ENCODE results near the gene SOX1. TPM values are rescaled to one million over a fixed set of nuclear protein-coding genes. Genes with fewer than 3 reads are reported as not detected.

SOX1 gene
- total RNA-seq, 1 donor = not detected

DNA sequence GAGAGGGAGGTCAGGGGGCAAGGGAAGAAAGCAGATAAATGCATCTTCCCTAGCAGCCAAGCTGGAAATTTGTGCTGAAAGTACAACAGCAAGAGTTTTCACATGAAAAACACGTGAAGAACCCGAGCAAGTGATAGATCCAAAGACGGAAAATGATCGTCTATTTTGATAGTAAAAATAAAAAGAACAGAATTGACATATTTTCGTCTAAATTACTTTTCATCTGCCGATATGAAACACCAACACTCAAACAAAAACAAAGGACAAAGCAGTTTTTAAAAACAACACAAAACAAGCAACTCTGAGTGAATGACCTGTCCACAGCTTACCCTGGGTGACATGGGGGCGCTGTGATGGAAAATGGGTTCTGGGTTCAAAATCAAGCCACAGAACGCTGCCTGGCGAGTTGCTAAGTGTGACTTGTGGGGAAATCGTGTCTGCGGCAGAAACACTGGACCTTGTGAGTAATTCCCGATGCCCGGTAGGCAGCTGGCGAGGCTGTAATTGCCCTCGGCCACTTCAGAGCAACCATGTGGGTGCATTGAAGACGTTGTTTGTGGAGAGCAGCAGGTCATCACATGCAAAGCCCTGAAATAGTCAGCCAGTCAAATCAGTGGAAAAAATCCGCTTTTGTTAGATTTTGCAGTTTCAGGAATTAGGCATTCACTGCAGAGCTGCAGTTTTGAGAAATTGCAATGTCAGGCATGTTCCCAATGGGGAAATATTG lies 7.4 kb downstream of the SOX1 start:
- H3K27me3 ChIP-seq (ENCODE audit: insufficient read depth, low read length) = peaks cover 82% of the 10 kb centered on the region
- no peaks in the 10 kb centered on the region for H3K9me3 ChIP-seq (ENCODE audit: low read depth, low read length)
- H3K4me3 ChIP-seq (ENCODE audit: low read length) = no peak overlapping the region
- H3K4me1 ChIP-seq (ENCODE audit: insufficient read depth, low read length) = no peaks in the 10 kb centered on the region

DNA sequence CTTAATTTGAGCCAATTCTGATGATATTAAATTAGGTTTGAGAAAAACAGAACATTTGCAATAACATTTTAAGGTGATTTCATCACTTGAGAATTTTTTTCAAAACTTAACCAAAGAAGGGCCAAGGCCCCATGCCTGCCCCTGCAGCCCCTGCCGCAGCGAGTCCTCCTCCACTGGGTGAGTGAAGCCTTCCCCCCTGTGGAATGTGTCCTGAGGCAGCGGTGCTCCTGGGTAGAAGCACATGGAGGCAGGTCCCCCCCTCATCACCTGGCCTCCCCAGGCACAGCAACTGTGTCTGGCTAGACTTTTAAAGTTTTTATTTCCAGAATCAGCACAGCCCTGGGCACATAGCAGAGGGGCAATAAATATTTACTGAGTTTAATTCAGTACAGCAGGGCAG lies 10.8 kb downstream of the SOX1 start:
- no peaks in the 10 kb centered on the region for H3K9me3 ChIP-seq (ENCODE audit: low read depth, low read length)
- H3K4me1 ChIP-seq (ENCODE audit: insufficient read depth, low read length) = no peaks in the 10 kb centered on the region
- H3K4me3 ChIP-seq (ENCODE audit: low read length) = no peak overlapping the region
- peaks cover 61% of the 10 kb centered on the region for H3K27me3 ChIP-seq (ENCODE audit: insufficient read depth, low read length)

DNA sequence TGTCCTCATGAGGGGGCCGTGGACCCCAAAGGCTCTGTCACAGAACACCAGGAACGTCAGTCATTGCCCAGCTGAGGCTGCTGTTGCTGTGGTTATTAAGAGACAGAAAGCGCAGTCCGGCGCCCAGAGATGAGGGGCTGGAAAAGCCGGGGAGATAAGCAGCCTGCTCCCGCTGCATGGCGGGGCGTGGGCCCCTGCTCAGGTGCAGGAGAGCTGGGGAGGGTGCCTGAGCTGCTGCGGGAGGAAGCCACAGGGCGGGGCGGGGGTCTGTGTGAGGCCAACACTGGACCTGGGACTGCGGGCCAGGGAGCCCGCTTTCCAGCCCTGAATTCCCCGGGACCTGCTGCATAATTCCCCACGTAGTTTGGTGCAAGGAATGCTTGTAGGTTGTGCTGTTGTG lies 11.3 kb downstream of the SOX1 start:
- Histone ChIP-seq H3K27me3 (ENCODE audit: insufficient read depth, low read length) (peaks cover 61% of the 10 kb centered on the region), H3K4me3 (ENCODE audit: low read length) (no peak overlapping the region), H3K4me1 (ENCODE audit: insufficient read depth, low read length) (no peaks in the 10 kb centered on the region), H3K9me3 (ENCODE audit: low read depth, low read length) (no peaks in the 10 kb centered on the region)

DNA sequence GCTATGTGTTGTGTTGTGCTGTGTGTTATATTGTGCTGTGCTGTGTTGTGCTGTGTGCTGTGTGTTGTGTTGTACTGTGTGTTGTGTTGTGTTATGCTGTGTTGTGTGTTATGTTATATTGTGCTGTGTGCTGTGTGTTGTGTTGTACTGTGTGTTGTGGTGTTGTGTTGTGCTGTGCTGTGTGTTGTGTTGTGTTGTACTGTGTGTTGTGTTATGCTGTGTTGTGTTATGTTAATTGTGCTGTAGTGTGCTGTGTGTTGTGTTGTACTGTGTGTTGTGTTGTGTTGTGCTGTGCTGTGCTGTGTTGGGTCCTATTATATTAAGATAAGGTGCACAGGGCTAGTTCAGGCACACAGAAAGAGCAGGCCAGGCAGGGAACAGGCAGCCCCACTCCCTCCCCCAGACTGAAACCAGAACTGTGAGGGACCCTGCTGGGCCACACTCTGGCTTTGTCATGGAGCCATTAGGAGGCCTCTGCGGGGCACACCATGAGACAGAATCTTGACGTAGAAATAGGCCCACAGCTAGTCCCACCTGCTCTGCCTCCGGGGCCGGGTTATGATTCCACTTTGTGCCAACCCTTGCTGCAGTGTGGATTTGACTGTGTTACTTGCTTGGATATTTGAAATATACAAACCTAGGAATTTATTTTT lies 12.1 kb downstream of the SOX1 start:
- no peaks in the 10 kb centered on the region for H3K4me1 ChIP-seq (ENCODE audit: insufficient read depth, low read length)
- no peak overlapping the region for H3K4me3 ChIP-seq (ENCODE audit: low read length)
- peaks cover 55% of the 10 kb centered on the region for H3K27me3 ChIP-seq (ENCODE audit: insufficient read depth, low read length)
- H3K9me3 ChIP-seq (ENCODE audit: low read depth, low read length) = no peaks in the 10 kb centered on the region

DNA sequence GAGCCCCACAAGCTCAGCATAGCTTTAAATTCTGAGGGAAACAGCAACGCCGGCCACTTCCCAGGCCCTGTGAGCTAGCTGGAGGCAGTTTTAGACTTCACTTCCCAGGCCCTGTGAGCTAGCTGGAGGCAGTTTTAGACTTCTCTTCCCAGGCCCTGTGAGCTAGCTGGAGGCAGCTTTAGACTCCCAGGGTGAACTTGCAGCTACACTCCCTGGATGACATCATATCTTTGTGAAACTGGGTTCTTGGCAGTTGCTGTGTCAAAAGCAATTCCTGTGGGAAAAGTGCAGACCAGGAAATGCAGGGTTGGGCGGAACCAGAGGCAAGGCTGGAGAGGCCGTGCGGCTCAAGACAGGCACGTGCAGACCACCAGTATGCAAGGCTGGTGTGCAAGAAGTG lies 12.7 kb downstream of the SOX1 start:
- Histone ChIP-seq H3K9me3 (ENCODE audit: low read depth, low read length) (no peaks in the 10 kb centered on the region), H3K27me3 (ENCODE audit: insufficient read depth, low read length) (peaks cover 48% of the 10 kb centered on the region), H3K4me3 (ENCODE audit: low read length) (no peak overlapping the region), H3K4me1 (ENCODE audit: insufficient read depth, low read length) (no peaks in the 10 kb centered on the region)

DNA sequence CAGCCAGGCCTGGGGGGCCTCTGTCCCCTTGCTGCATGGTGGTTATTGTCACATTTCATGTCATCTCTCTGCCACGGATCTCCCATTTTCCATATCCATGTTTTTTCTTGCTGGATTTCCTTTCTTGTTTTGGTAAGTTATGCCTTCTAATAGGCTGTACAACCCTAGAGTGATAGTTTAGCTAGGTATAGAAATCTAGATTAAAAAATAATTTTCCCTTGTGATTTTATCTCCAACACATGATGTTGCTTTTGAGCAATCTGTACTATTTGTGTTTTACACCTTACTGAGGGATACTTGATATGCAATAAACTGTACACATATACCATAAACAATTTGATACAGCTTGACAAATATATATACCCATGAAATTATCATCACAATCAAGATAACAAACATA lies 17.0 kb downstream of the SOX1 start:
- H3K4me3 ChIP-seq (ENCODE audit: low read length) = no peak overlapping the region
- H3K4me1 ChIP-seq (ENCODE audit: insufficient read depth, low read length) = no peaks in the 10 kb centered on the region
- no peaks in the 10 kb centered on the region for H3K9me3 ChIP-seq (ENCODE audit: low read depth, low read length)
- peaks cover 9% of the 10 kb centered on the region for H3K27me3 ChIP-seq (ENCODE audit: insufficient read depth, low read length)

DNA sequence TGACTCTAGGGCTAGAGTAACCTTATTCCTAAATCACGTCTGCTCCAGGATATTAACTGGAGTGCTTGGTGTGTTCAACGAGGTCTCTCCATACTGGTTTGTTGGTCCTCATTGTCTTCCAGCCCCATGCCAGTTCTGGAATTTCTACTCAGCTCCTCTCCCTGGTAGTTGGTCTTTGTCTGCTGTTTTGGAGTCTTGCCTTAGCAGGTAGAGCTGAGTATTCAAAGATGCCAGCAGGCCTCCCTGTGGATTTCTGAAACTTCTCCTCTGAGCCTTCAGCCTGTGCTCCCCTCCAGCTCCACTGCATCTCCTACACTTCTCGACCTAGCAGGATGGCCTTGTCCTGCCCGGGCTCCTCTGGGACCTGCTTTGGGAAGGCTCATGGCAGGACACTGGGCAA lies 25.5 kb downstream of the SOX1 start:
- Histone ChIP-seq H3K4me3 (ENCODE audit: low read length) (no peak overlapping the region), H3K27me3 (ENCODE audit: insufficient read depth, low read length) (no peaks in the 10 kb centered on the region), H3K9me3 (ENCODE audit: low read depth, low read length) (no peaks in the 10 kb centered on the region), H3K4me1 (ENCODE audit: insufficient read depth, low read length) (no peaks in the 10 kb centered on the region)

DNA sequence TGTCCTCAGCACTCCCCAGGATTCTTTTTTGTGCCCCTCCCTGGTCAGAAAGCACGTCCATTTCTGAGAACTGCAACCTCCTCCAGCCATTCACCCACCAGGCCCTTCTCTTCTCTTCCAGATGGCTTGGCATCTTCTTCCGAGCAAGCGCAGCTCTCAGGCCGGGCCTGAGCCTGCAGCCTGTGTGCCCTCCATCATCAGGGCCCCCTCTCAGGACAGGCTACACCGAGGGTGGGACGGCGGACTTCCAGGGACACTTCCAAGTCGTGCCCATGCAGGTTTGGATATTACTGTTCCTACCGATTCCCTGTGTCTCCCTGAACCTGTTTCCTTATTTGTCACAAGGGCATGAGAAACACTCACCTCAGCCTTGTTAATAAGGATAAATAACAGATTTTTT lies 28.4 kb downstream of the SOX1 start:
- H3K4me1 ChIP-seq (ENCODE audit: insufficient read depth, low read length) = no peaks in the 10 kb centered on the region

DNA sequence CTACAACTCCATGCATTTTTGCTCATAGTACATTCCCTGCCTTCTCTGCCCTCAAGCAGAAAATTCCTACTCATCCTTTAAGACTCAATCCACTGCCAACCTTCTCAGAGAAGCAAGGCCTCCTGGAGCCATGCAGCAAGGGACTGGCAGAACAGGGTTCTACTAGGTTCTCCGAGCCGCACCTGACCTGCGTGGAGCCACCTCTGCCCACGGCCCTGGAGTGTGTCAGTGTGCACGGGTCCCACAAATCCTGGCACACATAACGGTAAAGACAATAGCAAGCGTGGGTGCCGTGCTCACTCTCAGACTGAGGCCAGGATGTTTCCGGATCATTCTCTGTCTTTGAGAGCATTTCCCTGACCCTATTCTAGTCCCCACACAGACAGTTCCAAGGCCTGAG lies 30.0 kb downstream of the SOX1 start:
- no peak overlapping the region for H3K4me3 ChIP-seq (ENCODE audit: low read length)

More for the DNA sequence above, 28.4 kb downstream of the SOX1 start:
- no peaks in the 10 kb centered on the region for H3K9me3 ChIP-seq (ENCODE audit: low read depth, low read length)
- no peak overlapping the region for H3K4me3 ChIP-seq (ENCODE audit: low read length)
- H3K27me3 ChIP-seq (ENCODE audit: insufficient read depth, low read length) = peaks cover 4% of the 10 kb centered on the region

DNA sequence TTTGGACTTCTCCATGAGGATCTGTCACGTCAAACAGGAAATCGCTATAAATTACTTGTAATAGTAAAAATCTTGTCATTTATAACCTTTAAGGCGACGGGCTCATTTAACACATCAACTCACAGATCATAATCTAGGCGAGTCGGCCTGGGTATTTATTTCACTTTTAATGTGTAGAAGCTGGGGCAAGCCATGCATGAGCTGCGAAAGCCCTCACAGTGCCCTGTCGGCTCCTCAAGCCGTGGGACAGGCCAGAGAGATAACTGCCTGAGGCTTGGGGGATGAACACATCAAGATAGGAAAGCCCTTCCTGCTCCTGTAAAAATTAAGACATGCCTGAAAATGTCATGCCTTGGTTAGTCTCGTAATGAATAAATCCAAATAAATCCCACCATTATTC lies 30.8 kb downstream of the SOX1 start:
- H3K4me3 ChIP-seq (ENCODE audit: low read length) = no peak overlapping the region
- peaks cover 17% of the 10 kb centered on the region for H3K27me3 ChIP-seq (ENCODE audit: insufficient read depth, low read length)
- H3K4me1 ChIP-seq (ENCODE audit: insufficient read depth, low read length) = no peaks in the 10 kb centered on the region
- no peaks in the 10 kb centered on the region for H3K9me3 ChIP-seq (ENCODE audit: low read depth, low read length)

More for the DNA sequence above, 30.0 kb downstream of the SOX1 start:
- Histone ChIP-seq H3K27me3 (ENCODE audit: insufficient read depth, low read length) (peaks cover 9% of the 10 kb centered on the region), H3K4me1 (ENCODE audit: insufficient read depth, low read length) (no peaks in the 10 kb centered on the region), H3K9me3 (ENCODE audit: low read depth, low read length) (no peaks in the 10 kb centered on the region)

DNA sequence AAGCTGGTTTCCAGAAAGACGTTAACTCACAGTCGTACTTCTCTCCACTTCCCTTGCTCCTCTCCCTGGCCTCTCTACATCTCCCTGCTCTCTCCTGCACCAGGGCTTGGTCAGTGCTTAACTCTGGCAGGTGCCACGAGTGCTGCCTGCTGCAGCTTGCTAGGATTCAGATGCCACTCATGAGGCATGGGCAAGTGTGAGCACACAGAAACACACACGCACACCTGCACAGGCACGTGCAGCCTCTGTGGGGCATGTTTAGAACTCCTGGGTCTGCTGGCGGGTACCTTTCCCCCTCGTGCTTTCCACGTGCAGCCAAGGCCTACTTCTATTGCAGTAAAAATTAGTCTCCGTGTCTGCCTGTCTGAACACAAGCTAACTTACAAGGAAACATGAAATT lies 31.8 kb downstream of the SOX1 start:
- H3K4me1 ChIP-seq (ENCODE audit: insufficient read depth, low read length) = no peaks in the 10 kb centered on the region
- H3K27me3 ChIP-seq (ENCODE audit: insufficient read depth, low read length) = peaks cover 24% of the 10 kb centered on the region
- no peak overlapping the region for H3K4me3 ChIP-seq (ENCODE audit: low read length)
- H3K9me3 ChIP-seq (ENCODE audit: low read depth, low read length) = no peaks in the 10 kb centered on the region

DNA sequence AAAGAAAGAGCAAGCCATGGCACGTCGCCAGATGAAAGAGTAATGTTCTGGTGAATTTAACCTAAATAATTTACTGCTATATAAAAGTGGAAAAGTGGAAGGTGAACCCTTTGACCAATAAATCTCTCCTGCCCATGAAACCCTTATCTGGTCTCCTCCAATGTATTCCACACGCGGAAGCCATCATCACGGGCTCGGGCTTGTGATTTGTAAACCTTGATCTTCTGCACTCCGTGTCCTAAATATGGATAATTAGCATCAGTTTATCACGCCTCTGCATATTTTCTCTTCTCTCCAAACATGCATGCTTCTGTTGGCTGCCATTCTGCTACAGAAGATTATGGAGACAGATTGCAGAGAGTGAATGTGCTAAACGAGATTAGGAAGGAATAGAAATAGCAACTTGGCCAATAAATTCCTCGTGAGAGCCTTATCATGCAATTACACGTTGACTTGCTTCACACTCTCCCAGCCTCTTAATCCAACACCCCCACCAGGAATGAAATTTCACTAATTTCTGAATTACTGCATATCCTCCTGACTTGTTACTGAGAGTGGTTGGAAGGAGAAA lies 34.5 kb downstream of the SOX1 start:
- peaks cover 38% of the 10 kb centered on the region for H3K27me3 ChIP-seq (ENCODE audit: insufficient read depth, low read length)
- no peaks in the 10 kb centered on the region for H3K9me3 ChIP-seq (ENCODE audit: low read depth, low read length)
- H3K4me3 ChIP-seq (ENCODE audit: low read length) = no peak overlapping the region
- no peaks in the 10 kb centered on the region for H3K4me1 ChIP-seq (ENCODE audit: insufficient read depth, low read length)

DNA sequence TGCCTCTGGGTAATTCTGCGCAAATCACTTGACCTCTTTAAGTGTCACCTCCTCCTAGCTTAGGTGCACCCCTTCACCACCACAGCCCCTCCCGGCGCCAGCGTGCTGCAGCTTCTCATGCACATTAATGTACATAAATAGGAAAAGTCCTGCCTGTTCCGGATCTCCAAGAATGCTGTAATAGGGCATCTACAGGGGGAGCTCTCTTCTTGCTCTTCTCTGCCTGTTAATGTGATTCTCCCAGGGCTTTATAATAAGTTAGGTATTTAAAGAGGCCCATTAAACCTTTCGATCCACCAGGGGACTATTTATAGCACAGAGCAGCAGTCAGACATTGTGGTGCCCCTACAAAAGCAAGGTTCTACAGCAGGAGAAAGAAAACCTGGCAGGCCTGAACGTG lies 35.3 kb downstream of the SOX1 start:
- no peaks in the 10 kb centered on the region for H3K9me3 ChIP-seq (ENCODE audit: low read depth, low read length)
- no peak overlapping the region for H3K4me3 ChIP-seq (ENCODE audit: low read length)
- H3K4me1 ChIP-seq (ENCODE audit: insufficient read depth, low read length) = no peaks in the 10 kb centered on the region
- peaks cover 45% of the 10 kb centered on the region for H3K27me3 ChIP-seq (ENCODE audit: insufficient read depth, low read length)

DNA sequence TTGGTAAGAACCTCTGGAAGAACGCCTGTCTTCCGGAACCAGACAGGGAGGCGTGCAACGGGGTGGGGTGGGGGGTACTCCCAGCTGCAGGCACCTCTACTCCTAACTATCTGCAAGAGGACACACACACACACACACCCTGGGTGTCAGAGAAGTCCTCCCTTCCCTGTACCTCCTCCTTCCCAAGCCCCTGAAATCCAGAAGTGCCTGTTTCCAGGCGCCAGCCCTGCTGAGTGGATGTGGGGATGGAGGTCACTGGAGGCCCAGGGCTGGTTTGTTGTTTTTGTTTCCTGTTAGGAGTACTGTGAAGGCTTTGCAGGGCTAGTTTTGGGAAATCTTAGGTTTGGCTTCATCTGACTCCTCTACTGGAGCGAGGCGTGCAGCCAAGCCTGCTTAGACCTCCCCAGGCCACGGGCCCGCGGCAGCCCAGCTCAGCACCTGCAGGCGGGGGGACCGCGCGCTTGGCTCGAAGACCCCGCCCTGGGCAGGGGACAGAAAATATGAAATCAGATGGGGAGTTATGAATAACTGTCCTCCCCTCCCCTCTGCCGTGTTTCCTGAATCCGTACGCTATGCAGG lies 36.4 kb downstream of the SOX1 start:
- H3K9me3 ChIP-seq (ENCODE audit: low read depth, low read length) = no peaks in the 10 kb centered on the region
- H3K4me1 ChIP-seq (ENCODE audit: insufficient read depth, low read length) = no peaks in the 10 kb centered on the region
- peaks cover 49% of the 10 kb centered on the region for H3K27me3 ChIP-seq (ENCODE audit: insufficient read depth, low read length)
- H3K4me3 ChIP-seq (ENCODE audit: low read length) = no peak overlapping the region
